ENCODE data around the gene LYPLAL1. TPM values are rescaled to one million over a fixed set of nuclear protein-coding genes. Genes with fewer than 3 reads are reported as not detected.

LYPLAL1 gene
- total and polyA plus RNA-seq, 2 donors from 2014 or later, result 50.9 to 116 TPM

DNA sequence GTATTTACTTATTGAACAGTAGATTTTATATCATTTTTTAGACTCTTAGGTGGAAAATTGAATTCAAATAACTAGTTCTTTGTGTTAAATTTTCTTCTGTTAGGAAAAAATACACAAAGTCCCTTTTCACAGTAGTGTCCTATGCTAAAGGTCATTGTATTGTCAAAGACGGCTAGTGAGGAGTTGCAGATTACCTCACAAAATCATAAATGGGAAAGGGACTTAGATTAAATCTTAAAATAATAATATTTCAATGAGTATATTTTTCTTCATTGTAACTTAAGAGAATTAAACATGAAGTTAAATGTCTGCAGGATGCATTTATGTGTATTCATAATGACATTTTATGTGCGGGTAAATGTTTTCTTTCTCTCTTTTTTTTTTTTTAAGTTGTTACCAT is 32.7 kb downstream of the LYPLAL1 start:
- DNase-seq (no peak), FAIRE-seq (no peak)
- H3K27me3 ChIP-seq (ENCODE audit: control insufficient read depth, insufficient read depth, low read length), result no peaks in the 10 kb centered on the region
- TF ChIP-seq, protein P1, sequence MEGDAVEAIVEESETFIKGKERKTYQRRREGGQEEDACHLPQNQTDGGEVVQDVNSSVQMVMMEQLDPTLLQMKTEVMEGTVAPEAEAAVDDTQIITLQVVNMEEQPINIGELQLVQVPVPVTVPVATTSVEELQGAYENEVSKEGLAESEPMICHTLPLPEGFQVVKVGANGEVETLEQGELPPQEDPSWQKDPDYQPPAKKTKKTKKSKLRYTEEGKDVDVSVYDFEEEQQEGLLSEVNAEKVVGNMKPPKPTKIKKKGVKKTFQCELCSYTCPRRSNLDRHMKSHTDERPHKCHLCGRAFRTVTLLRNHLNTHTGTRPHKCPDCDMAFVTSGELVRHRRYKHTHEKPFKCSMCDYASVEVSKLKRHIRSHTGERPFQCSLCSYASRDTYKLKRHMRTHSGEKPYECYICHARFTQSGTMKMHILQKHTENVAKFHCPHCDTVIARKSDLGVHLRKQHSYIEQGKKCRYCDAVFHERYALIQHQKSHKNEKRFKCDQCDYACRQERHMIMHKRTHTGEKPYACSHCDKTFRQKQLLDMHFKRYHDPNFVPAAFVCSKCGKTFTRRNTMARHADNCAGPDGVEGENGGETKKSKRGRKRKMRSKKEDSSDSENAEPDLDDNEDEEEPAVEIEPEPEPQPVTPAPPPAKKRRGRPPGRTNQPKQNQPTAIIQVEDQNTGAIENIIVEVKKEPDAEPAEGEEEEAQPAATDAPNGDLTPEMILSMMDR (IDR thresholded peaks at IDR 0.05; ENCODE audit: borderline replicate concordance, extremely low read depth, insufficient read depth), result no peak
- no peak overlapping the region for H3K4me3 ChIP-seq (ENCODE audit: low read length in 3 of 3)
- no peak overlapping the region for H3K27ac ChIP-seq (ENCODE audit: low read depth in 2 of 2, low read length in 2 of 2)
- H3K36me3 ChIP-seq (ENCODE audit: control insufficient read depth in 2 of 3, insufficient read depth in 3 of 3, low read length in 3 of 3), result peaks cover 0 to 8% (median 5%) of the 10 kb centered on the region in 3 donors
- no peaks in the 10 kb centered on the region for H3K9me3 ChIP-seq (ENCODE audit: control insufficient read depth in 2 of 3, insufficient read depth in 1 of 3, low read length in 3 of 3)
- intact Hi-C loops (cut with DNase I), result no loop called here
- H3K4me1 ChIP-seq (ENCODE audit: control insufficient read depth in 2 of 3, insufficient read depth in 2 of 3, low read depth in 1 of 3, low read length in 3 of 3), result no peaks in the 10 kb centered on the region
- no peak overlapping the region for H3K9ac ChIP-seq (ENCODE audit: low read length in 3 of 3)

DNA sequence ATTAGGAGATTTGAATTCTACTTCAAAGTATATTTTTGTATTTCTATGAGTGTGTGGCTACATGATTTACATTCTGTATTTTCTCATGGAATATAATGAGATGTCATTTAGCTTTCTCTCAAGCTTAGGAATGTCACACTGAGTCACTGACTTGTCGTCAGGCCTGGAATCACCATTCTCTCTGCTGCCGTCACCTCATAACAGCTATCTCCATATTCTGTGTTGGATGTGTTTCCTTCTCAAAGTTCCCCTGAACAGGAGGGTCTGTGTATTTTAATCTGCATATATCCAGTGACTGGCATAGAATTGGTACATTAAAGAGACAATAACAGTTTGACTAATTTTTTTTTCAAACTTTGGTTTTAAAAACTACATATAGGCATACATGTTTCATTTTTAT is 35.9 kb downstream of the LYPLAL1 start:
- Histone ChIP-seq H3K4me3 (ENCODE audit: low read length in 3 of 3) (no peak overlapping the region), H3K9ac (ENCODE audit: low read length in 3 of 3) (no peak overlapping the region), H3K27ac (ENCODE audit: low read depth in 2 of 2, low read length in 2 of 2) (no peak overlapping the region), H3K9me3 (ENCODE audit: control insufficient read depth in 2 of 3, insufficient read depth in 1 of 3, low read length in 3 of 3) (no peaks in the 10 kb centered on the region), H3K4me1 (ENCODE audit: control insufficient read depth in 2 of 3, insufficient read depth in 2 of 3, low read depth in 1 of 3, low read length in 3 of 3) (no peaks in the 10 kb centered on the region), H3K36me3 (ENCODE audit: control insufficient read depth in 2 of 3, insufficient read depth in 3 of 3, low read length in 3 of 3) (peaks cover 0 to 15% (median 5%) of the 10 kb centered on the region in 3 donors), H3K27me3 (ENCODE audit: control insufficient read depth, insufficient read depth, low read length) (no peaks in the 10 kb centered on the region)
- no peak for FAIRE-seq
- intact Hi-C loops (cut with DNase I), result no loop called here
- DNase-seq, result no peak
- TF ChIP-seq, protein P1 (IDR thresholded peaks at IDR 0.05; ENCODE audit: borderline replicate concordance, extremely low read depth, insufficient read depth), result no peak

DNA sequence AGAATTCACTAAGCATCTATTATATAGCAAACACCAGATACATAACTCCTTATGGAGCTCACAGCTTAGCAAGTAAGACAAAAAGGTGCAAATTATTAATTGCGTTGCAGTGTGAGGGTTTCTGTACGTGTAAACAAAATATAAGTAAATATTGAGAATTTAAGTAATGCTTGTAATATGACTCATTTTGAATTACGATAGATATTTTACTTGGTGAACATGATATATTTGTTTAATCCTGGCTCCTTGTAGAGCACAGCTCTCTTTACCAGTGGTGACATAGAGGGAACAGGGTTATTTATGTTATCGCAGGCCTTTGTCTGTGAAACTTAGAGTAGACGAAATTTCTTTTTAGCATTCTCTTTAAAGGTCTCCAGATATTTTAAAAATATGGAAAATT is 36.4 kb downstream of the LYPLAL1 start:
- Histone ChIP-seq H3K27ac (ENCODE audit: low read depth in 2 of 2, low read length in 2 of 2) (no peak overlapping the region), H3K4me1 (ENCODE audit: control insufficient read depth in 2 of 3, insufficient read depth in 2 of 3, low read depth in 1 of 3, low read length in 3 of 3) (no peaks in the 10 kb centered on the region), H3K27me3 (ENCODE audit: control insufficient read depth, insufficient read depth, low read length) (no peaks in the 10 kb centered on the region), H3K4me3 (ENCODE audit: low read length in 3 of 3) (no peak overlapping the region), H3K9ac (ENCODE audit: low read length in 3 of 3) (no peak overlapping the region), H3K36me3 (ENCODE audit: control insufficient read depth in 2 of 3, insufficient read depth in 3 of 3, low read length in 3 of 3) (peaks cover 0 to 15% (median 5%) of the 10 kb centered on the region in 3 donors), H3K9me3 (ENCODE audit: control insufficient read depth in 2 of 3, insufficient read depth in 1 of 3, low read length in 3 of 3) (no peaks in the 10 kb centered on the region)
- TF ChIP-seq, protein P1 (IDR thresholded peaks at IDR 0.05; ENCODE audit: borderline replicate concordance, extremely low read depth, insufficient read depth), result no peak
- FAIRE-seq, result no peak
- DNase-seq, result no peak
- intact Hi-C loops (cut with DNase I), result no loop called here

DNA sequence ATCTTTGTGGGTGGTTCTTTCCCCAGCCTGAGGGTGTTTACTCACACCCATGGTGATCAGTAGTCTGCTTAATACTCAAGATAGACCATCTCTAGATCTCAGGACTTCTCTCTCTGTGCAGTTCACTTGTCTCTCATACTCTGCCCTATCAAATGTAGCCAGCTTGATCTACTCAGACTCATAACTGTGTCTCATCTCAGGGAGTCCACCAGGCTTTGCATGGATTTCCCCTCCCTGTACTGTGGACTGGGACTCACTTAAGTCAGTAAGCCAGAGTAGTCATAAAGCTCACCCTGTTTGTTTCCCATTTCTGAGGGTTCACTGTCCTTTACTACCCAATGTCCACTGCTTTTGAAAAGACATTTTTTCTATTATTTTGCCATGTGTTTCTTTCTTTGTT is 41.8 kb downstream of the LYPLAL1 start:
- Histone ChIP-seq H3K36me3 (ENCODE audit: control insufficient read depth in 2 of 3, insufficient read depth in 3 of 3, low read length in 3 of 3) (peaks cover 0 to 15% (median 5%) of the 10 kb centered on the region in 3 donors), H3K27ac (ENCODE audit: low read depth in 2 of 2, low read length in 2 of 2) (no peak overlapping the region), H3K9ac (ENCODE audit: low read length in 3 of 3) (no peak overlapping the region), H3K9me3 (ENCODE audit: control insufficient read depth in 2 of 3, insufficient read depth in 1 of 3, low read length in 3 of 3) (no peaks in the 10 kb centered on the region), H3K4me1 (ENCODE audit: control insufficient read depth in 2 of 3, insufficient read depth in 2 of 3, low read depth in 1 of 3, low read length in 3 of 3) (no peaks in the 10 kb centered on the region), H3K27me3 (ENCODE audit: control insufficient read depth, insufficient read depth, low read length) (no peaks in the 10 kb centered on the region), H3K4me3 (ENCODE audit: low read length in 3 of 3) (no peak overlapping the region)
- FAIRE-seq (no peak), DNase-seq (no peak)
- TF ChIP-seq, protein P1 (IDR thresholded peaks at IDR 0.05; ENCODE audit: borderline replicate concordance, extremely low read depth, insufficient read depth), result no peak
- intact Hi-C loops (cut with DNase I), result no loop called here

All from kidney (tissue), 14 donors.